Suppressor macrophage (primary cell): ENCODE results near the gene TMEM109.
A peak's percentile ranks its signal among the peaks of the same experiment; 100 is the strongest.
"Not testable (repeated sequence)": the region's sequence is repeated elsewhere in the genome, so short reads cannot be mapped to it uniquely, and the experiment has no call there.

Source experiments
- DNase-seq, 4 experiments: peaks; one replicate each; pipeline ENCODE4 v3.0.0-alpha.2; 2020 to 2022

Gene TMEM109

DNA sequence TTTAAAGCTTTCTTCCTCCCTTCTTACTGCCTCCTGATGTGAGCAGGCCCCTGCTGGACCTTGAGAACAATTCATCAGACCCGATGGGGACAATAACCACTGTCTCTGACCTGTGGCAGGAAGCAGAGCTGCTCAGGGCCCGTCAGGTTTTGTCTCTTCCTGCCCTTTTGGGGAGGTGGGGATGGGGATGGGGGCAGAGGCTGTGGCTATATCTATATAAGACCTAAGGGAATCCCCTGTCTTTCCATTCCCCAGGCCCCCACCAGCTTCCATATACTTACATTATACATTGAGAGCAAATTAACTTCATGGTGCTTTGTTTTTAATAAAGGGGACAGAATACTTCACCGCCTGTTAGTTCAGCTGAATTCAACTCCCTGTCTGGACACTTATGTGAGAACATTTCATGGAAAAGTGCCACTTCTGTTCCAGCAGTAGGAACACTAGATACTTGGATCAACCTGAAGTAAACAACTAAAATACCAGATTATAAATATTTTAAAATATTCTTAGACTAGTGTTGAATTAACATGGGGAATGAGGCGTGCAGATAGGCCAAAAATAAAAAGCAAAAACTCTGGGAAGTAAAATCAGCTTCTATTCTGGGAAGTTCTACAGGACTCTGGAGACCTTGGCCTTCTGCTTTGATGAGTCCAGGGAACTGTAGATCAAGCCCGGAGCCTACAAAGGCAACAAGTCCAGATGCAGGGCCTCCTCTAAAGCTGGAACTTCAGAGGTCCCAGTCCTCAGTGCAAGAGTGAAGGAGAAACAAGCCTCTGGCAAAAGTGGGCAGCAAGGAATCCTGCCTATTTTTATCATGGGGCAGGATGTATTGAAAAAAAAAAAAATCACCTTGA lies 35.5 kb upstream of the TMEM109 start:
- DNase-seq: no peak

DNA sequence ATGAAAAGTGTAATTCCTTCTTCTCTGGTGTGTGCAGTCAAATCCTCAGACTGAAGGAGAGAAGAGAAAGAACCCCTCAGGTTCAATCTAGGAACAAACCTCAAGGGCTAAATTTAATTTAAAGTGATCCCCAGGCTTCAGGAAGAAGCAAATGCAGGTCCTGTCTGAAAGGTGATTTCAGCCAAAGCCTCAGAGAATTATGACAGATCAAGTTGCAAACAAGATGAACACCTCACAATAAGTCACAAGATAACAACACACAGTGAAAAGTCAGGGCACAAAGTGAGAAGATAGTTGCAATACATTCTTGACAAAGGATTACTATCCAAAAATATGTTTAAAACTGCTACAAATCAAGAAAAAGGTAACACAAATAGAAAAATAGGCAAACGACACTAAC lies 34.9 kb upstream of the TMEM109 start:
- DNase-seq: no peak

DNA sequence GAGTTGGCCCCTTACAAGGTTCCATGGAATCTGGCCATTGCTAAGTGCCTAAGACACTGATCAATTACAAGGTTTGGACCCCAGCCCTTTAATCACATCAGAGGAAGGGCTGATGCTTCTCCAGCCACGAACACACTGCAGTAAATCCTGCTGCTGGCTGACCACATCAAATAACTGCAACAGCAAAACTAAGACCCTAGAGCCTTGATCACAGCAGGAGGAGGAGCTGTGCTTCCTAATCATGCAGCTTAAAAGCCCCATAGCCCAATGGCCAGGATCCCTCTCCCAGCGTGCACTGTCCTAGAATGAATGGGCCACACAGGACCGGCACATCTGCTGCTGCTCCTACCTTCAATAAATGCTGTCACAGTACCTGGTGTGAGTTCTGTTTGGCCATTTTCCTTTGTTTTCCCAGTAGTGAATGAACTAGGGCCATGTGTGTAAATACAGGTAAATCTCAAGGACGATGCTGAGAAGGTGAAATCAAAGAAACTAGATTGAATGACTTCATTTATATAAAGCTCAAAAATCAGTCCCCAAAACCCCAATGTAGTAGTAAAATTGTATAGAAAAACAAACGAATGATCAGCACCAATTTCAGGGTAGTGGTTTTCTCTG lies 33.9 kb upstream of the TMEM109 start:
- no peak for DNase-seq

DNA sequence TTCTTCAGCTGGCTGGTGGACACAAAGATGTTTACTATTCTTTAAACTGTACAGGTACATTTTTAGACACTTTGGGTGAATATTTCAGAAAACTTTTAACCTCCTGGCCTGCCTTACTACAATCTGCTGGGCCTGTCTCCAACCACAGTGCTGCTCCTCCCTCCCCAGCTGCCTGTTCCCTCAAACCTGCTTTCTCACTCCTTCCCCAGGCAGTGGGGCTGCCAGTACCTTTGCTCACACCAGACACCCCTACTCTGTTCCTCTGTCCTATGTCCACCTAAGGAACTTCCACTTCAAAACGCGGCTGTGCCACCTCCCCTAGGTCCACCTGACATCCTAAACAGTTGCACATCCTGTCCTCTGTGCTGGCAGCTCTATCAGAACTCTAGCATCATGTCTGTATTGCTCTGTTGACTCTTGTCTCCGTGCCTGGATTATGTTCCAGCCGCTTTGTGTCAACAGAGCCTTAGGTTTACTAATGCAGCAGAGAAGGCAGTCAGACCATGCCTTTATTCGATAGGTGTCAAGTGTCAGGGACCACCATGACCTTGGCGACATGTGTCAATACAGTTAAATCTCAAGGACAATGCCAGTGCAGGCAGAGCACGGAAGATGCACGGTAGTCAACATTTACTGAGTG lies 33.2 kb upstream of the TMEM109 start:
- no peak for DNase-seq

DNA sequence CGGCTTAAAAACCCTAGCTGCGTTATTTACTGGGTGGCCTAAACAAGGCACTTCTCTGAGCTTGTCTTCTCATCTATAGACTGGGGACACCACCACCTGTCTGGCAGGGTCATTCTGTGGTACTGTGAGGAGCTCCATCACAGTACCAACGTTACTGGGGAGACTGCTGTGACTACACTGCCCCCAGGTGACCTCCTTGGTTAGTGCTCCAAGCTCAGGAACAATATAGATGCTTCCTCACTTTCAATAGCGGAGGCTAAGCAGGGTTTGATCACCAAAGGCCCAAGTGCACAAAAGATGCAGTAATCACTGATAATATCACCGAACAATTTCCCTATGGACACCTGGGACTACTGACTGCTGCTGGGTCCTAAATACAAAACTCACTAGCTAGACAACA lies 26.4 kb upstream of the TMEM109 start:
- peak; percentile 47 to 71 (median 60) for DNase-seq

DNA sequence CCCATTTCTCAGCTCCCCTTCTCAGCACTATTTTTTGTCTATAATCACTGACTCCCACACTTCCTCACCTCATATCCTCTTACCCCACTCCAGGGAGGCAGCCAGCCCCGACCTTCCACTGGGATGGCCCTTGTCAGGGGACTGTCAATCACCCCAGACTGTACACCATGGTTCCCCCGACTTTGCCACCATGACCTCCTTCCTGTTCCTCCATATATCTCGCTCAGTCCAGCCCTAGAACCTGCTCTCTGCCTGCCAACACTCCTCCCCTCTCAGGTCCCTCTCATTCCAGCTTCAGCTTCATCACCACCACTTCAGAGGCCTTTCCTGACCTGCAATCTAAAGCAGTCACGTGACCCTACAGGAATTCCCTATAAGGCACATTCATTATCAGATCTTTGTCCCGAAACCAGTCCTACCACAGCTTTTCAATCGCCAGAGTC lies 24.1 kb upstream of the TMEM109 start:
- no peak for DNase-seq

DNA sequence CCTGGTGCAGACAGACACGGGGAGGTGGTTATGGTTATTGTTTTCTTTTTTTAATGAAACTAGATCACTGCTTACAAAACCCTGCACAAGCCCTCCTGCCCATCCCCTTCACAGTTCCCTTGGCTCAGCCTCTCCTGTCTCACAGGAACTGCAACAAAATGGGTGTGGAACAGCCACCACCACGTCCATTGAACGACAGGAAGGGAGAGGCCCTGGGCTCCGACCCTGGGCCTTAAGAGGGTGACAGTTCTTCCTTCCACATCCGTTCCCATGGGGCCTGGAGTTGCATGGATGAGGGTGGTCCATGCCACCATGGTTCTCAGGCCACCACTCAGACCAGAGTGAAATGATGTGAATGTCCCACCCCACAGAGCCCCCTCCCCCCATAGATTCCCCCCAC lies 23.3 kb upstream of the TMEM109 start:
- DNase-seq: no peak

DNA sequence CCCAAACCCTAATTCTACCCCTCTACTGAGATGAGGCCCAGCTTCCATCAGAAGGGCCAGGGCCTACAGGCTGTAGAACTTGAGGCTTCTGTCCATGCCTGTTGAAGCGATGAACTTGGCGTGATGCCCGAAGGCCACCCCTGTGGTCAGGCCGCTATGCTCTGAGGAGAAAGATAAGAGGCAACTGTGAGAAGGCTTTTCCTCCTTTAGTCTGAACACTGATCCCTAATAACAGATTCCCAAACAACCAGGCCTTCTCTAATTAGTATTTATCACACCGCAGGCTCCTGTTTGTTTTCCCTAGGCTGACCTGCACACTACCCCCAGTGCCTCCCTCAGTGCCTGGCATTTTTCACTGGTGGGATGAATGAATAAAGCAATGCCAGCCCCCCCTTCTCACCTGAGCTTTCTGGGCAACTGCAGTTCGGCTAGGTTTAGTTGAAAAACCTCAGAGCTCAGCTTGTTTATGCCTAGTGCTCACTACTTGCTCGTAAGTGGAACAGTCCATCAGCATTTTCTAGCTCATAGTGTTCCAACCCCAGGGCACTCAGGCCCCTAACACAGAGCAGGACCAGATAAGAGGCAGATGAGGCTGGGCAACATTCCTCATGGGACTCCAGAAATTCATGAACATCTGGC lies 22.7 kb upstream of the TMEM109 start:
- no peak for DNase-seq

DNA sequence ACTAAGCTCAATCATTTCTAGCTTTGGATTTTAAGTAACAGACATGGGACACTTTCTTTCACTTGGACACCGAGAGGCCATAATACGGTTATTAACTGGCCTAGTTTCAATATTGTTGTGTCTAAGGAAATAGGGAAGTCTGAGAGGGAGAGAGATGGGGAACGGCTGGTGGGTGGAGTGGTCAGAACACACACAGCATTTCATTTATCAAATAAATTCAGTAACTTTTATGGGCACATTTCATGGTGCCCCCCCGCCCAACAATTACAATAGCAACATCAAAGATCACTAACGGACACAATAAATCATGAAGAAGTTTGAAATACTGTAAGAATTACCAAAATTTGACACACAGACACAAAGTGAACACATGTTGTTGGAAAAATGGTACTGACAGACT lies 18.3 kb upstream of the TMEM109 start:
- DNase-seq: peak in 1 of 4 experiments; percentile 27

DNA sequence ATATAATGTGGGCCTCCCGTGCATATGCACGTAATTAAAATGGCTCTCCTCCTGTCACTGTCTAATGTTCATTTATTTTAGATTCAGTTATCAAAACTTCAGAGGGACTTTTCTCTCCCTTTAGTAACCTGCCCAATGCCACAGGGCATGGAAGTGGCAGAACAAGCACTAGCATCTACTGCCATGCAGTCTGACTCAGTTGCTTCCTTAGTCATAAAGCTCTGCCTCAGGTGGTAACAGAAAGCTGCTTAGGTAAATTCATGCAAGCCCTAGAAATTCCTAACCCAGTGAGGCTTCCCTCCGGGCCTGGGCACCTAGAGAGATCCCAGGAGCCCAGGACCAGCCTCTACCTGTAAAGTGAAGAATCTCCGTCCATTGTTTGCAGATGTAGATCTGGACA lies 16.5 kb upstream of the TMEM109 start:
- DNase-seq: no peak

DNA sequence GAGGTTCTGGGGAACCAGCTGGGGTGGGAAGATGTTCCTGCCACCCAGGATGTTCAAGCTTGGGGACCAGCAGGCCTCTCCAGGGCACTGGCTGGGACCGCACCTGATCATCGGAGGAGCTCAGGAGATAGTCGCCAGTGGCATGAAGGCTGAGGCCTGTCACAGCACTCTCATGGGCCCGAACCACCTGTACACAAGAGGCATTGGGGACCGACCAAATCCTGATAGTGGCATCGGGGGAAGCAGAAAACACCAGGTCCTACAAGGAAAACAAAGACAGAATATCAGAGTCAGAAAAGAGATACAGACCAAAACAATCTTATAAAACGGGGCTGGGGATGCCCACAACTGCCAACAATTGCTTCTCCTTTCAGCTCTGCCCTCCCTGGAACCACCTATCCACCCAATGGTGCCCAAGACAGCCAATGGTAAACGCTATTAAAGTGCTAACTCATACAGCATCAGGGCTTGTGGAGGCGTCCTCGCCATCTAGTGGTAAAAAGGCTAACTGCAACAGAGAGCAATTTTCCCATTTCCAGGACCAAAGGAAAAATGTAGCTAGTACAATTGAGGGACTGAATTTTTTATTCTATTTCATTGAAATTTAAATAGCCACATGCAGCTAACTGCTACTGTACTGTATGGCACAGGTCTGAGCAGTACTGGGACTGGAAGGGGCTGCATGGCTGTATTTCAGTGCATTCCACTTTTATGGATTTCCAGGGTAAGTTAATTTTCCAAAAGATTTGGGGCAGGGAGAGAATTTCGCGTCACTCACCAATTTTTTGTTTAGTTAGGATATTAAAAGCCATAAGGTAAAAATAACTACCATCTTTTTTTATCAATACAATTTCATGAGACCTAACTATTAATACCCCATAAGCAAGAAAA lies 14.7 kb upstream of the TMEM109 start:
- DNase-seq: peak; percentile 68 to 73 (median 71)

DNA sequence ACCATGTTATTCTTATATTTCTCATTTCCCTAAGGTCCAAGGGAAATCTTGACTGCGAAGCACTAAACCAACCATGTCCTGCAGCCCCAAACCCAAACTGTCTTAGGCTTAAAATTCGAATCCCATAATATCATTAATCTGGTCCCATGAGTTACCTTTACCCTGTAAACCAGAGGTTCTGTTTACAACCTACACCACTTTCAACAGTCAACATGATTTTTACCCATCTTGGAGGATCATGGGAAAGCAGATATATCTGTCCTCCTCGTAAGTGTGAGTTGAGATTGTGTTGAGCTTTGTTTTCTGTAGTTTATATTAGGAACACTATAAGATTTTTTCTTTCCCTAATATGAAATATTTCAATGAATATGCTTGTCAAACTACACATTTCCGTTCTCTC lies 14.0 kb upstream of the TMEM109 start:
- DNase-seq: no peak

DNA sequence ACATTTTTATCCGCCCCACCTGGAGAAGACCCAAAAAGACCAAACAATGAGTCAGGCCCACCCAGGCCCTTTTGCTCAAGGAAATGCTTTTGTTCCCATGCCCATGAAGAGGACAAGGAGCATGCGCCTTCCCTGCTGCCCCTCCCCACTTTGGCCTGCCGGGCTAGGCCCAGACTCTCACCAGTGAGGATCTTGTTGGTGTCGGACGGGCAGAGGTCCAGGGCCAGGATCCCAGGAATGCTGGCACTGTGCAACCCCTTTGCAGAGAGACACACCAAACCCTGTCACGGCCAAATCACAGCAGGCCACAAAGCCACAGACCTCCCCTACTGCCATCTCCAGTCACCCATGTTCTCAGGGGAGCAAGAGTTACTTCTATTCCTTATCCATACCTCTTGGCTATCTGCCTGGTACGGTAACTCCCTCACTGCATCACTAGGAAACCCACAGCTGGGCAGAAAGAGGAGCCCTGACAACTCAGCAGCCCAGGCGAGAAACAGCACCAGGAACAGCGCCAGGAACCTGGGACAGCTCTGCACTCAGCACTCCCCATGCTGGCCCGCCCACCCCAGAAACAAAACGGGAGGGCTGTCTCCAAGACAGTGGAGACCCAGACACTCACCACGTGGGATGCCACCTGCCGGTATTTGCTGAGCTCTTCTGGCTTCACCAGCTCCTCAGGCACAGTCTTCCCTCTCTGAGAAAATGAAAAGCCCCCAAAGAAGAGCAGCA lies 13.1 kb upstream of the TMEM109 start:
- no peak for DNase-seq

DNA sequence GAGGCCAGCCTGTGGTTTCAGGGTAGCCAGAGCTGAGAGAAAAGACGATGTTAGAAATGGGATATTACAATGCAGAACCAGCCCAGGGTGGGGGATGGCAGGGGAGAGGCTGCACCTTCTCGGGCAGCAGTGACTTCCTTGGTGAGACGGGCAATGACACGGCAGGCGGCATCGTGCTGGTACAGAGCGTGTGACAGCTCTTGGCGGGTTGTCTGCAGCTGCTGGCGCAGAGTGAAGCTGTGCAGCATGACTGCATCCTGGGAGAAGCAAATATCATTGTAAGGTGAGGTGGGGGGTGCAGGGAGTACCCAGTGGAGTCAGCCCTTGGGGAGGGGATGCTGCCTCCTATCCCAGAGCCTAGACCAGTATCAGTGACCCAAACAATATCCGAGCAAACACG lies 11.3 kb upstream of the TMEM109 start:
- DNase-seq: no peak

DNA sequence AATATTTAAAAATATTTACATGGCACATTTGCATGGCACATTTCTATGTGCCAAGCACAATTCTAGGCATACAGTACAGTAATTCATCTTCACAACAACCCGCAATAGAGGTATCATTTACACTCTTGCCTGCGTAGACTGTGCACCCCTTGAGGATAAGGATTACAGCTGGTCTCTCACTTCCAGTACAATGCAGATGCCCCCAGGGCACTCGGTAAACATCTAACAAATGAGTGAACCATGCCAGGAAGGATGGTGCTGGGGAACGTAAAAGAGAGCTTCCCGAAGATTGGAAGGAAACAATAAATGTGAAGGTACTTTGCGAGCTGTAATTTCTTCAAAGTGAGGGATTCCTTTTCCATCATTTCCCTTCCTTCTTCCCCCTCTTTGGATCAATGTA lies 8.9 kb upstream of the TMEM109 start:
- no peak for DNase-seq

DNA sequence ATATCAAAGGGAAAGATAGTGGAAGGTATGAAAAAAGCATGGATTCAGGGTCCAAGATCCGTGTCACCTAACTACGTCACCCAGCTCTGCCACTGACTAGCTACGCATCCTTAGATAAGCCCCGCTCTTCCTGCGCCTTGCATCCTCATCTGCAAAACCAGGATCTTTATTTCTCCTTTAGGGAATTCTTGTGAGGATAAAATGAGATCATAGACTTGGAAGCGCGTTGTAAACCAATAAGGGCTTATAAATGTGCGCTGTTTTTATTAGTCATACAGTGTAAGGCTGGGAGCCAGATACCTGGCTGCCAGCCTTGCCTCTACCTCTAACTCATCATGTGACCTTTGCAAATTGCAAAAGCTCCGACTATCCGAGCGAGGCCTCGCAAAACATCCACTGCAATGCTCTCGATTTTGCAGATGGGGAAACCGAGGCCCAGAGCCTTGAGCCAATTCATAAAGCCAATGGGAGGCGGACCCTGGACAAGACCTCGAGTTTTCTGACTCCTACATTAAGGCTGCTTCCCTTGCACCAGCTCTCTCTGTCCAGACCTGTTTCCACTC lies 8.3 kb upstream of the TMEM109 start:
- DNase-seq: peak in 1 of 4 experiments; percentile 14

DNA sequence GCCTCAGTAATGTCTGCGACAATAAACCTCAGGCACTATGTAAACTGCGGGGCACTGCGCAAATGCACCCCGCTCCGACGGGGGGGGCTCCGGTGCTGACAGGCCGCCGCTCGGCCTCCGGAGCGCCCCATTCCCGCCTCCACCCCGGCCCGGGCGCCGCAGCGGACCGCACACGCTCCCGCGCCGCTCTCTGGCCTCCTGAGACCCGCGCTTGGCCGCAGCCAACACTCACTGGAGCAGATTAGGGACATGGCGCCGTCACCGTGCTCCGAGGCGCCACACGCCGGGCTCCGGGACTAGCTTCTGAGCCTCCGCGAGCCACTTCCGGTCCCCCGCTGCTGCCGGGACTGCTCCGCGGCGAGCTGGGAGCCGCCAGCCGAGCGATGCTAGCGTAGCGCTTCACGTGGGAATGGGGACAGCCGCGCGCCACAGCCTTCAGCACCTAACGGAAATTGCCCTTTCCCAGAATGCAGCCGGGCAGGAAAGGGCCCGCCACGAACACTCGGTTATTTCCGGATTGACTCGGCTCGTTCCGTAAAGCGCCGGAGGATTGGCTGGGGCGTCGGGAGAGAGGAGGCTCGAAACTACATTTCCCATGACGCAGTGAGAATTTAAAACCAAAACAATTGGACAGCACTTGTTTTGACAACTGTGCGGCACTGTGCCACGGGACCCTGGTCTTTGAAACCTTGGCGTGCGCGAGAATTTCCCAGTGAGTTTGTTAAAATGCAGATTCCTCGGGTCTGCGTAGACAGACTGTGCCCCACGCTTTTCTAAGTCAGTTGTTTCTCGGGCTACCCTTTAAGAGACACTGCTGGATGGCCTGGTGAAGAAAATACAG lies 7.6 kb upstream of the TMEM109 start, which contains the start of gene PRPF19:
TSS of gene PRPF19 (minus strand) at position 454 of the 841 bp plus-strand sequence. CDS start at position 251, 203 bp downstream.
- peak; percentile 97 to 99 (median 98) for DNase-seq

DNA sequence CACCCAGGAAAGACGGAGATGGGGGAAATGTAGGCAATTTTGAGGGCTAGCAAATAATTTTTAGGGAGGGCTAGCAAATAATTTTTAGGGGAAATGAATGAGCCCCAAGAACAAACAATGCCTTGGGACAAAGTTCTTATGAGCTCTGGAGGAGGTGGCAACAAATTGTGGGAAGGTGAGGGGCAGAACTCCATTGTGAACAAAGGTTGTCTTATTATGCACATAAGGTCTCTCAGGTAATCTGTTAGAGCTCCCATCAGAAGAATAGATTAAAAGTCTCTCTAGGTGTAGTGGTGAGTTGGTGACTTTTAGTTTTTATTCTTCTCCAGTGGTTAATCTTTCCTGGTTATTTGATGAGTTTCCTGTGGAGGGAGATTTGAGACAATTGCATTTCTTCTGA lies 5.2 kb upstream of the TMEM109 start:
- DNase-seq: no peak

DNA sequence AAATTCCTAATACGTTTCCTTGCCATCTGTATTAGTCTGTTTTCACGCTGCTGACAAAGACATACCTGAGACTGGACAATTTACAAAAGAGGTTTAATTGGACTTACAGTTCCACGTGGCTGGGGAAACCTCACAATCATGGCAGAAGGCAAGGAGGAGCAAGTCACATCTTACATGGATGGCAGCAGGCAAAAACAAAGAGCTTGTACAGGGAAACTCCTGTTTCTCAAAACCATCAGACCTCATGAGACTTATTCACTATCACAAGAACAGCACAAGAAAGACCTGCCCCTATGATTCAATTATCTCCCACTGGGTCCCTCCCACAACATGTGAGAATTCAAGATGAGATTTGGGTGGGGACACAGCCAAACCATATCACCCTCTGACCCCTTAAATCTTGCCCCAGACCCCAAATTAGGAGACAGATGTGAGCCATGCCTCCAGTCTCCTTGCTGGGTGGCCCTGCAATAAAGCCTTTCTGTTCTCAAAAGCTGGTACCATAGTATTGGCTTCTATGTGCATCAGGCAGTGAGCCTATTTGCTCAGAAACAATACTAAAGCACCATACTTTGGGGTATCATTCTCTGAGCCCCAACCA lies 4.2 kb upstream of the TMEM109 start:
- DNase-seq: not testable (repeated sequence)
